Osteoblast (primary cell): ENCODE results near the gene PRDM5. TPM values are rescaled to one million over a fixed set of nuclear protein-coding genes. Genes with fewer than 3 reads are reported as not detected.

ENCODE experiments used
- DNase-seq: peaks from one replicate; pipeline ENCODE4 v3.0.0; 2011; ENCODE audit warnings: low spot score, mixed read lengths; ENCODE audit not compliant: insufficient read length; ENCODE audit errors: missing footprints
- H2AFZ ChIP-seq: 2 replicates; pipeline ENCODE4 v1.6.0; 2011; ENCODE audit warnings: mild to moderate bottlenecking, low read length
- H3K27ac ChIP-seq: 2 replicates; pipeline ENCODE4 v1.5.1; 2011; ENCODE audit warnings: mild to moderate bottlenecking, low read depth, low read length, moderate library complexity
- H3K27me3 ChIP-seq: 2 replicates; pipeline ENCODE4 v1.6.0; 2012; ENCODE audit warnings: mild to moderate bottlenecking, control low read depth, inconsistent platforms, low read length, moderate library complexity; ENCODE audit not compliant: insufficient read depth
- H3K36me3 ChIP-seq: 2 replicates; pipeline ENCODE4 v1.5.1; 2011; ENCODE audit warnings: mild to moderate bottlenecking, low read length, control low read depth, moderate library complexity; ENCODE audit not compliant: insufficient read depth
- H3K4me1 ChIP-seq: 2 replicates; pipeline ENCODE4 v1.5.1; 2011; ENCODE audit warnings: mild to moderate bottlenecking, low read length, control low read depth, moderate library complexity; ENCODE audit not compliant: insufficient read depth
- H3K4me2 ChIP-seq: 2 replicates; pipeline ENCODE4 v1.6.0; 2011; ENCODE audit warnings: mild to moderate bottlenecking, low read length; ENCODE audit not compliant: insufficient read depth
- H3K4me3 ChIP-seq: fragments of 200-600 bp; sonication (generic); 3 replicates; pipeline ENCODE4 v1.5.1; 2012; ENCODE audit warnings: mild to moderate bottlenecking, low read length, inconsistent platforms; ENCODE audit not compliant: insufficient read depth
- H3K79me2 ChIP-seq: 2 replicates; pipeline ENCODE4 v1.6.0; 2012; ENCODE audit warnings: mild to moderate bottlenecking, low read length, control low read depth, inconsistent platforms; ENCODE audit not compliant: insufficient read depth
- H3K9me3 ChIP-seq: 2 replicates; pipeline ENCODE4 v1.5.1; 2011; ENCODE audit warnings: low read depth, low read length, control low read depth
- H4K20me1 ChIP-seq: 2 replicates; pipeline ENCODE4 v1.6.0; 2012; ENCODE audit warnings: mild to moderate bottlenecking, low read length, control low read depth; ENCODE audit not compliant: insufficient read depth
- CTCF ChIP-seq: IDR thresholded peaks from 2 replicates; pipeline ENCODE4 v1.5.1; 2011; ENCODE audit warnings: mild to moderate bottlenecking, low read depth, low read length, moderate library complexity; ENCODE audit errors: extremely low read depth
- total RNA-seq: library from RNA; depleted of rRNA; stranded (reverse); fragments of >200 nt; gene quantifications from 2 replicates; pipeline ENCODE4 v1.2.3, GENCODE V29; 2012

PRDM5 gene
- total RNA-seq, 1 donor, result 39.4 TPM

GRCh38 chr4:120761070-120761469 is 161.5 kb downstream of the PRDM5 start:
- TF ChIP-seq CTCF, result no peak
- no peaks in the 10 kb centered on the region for H4K20me1 ChIP-seq

GRCh38 chr4:120760047-120760446 is 162.5 kb downstream of the PRDM5 start:
- no peaks in the 10 kb centered on the region for H3K79me2 ChIP-seq
- no peaks in the 10 kb centered on the region for H4K20me1 ChIP-seq
- no peaks in the 10 kb centered on the region for H3K9me3 ChIP-seq
- no peaks in the 10 kb centered on the region for H3K27me3 ChIP-seq
- no peak overlapping the region for H3K4me3 ChIP-seq
- H3K4me2 ChIP-seq, result no peak overlapping the region
- H3K27ac ChIP-seq, result no peak overlapping the region
- TF ChIP-seq CTCF, result no peak
- DNase-seq, result no peak
- no peaks in the 10 kb centered on the region for H3K36me3 ChIP-seq
- H2AFZ ChIP-seq, result no peak overlapping the region
- no peaks in the 10 kb centered on the region for H3K4me1 ChIP-seq

More at GRCh38 chr4:120761070-120761469, 161.5 kb downstream of the PRDM5 start:
- H2AFZ ChIP-seq, result no peak overlapping the region
- H3K4me2 ChIP-seq, result no peak overlapping the region
- no peaks in the 10 kb centered on the region for H3K4me1 ChIP-seq
- no peak overlapping the region for H3K27ac ChIP-seq
- H3K27me3 ChIP-seq, result no peaks in the 10 kb centered on the region
- DNase-seq, result peak; percentile 6
- no peaks in the 10 kb centered on the region for H3K36me3 ChIP-seq
- no peak overlapping the region for H3K4me3 ChIP-seq
- no peaks in the 10 kb centered on the region for H3K9me3 ChIP-seq
- no peaks in the 10 kb centered on the region for H3K79me2 ChIP-seq

- Histone ChIP-seq H2AFZ (no peak overlapping the region), H3K4me2 (no peak overlapping the region), H3K9me3 (no peaks in the 10 kb centered on the region), H3K79me2 (no peaks in the 10 kb centered on the region), H3K36me3 (no peaks in the 10 kb centered on the region), H3K4me1 (no peaks in the 10 kb centered on the region), H3K27me3 (no peaks in the 10 kb centered on the region), H3K27ac (no peak overlapping the region), H4K20me1 (no peaks in the 10 kb centered on the region), H3K4me3 (no peak overlapping the region)
- no peak for TF ChIP-seq CTCF
- DNase-seq, result no peak
Observed at GRCh38 chr4:120755864-120756263, 166.7 kb downstream of the PRDM5 start.

GRCh38 chr4:120754590-120754989 is 167.9 kb downstream of the PRDM5 start:
- Histone ChIP-seq H3K4me3 (no peak overlapping the region), H2AFZ (no peak overlapping the region), H3K4me2 (no peak overlapping the region), H3K27ac (no peak overlapping the region), H3K4me1 (no peaks in the 10 kb centered on the region), H3K27me3 (no peaks in the 10 kb centered on the region), H3K79me2 (no peaks in the 10 kb centered on the region), H4K20me1 (no peaks in the 10 kb centered on the region), H3K9me3 (no peaks in the 10 kb centered on the region), H3K36me3 (no peaks in the 10 kb centered on the region)
- no peak for TF ChIP-seq CTCF
- no peak for DNase-seq
